ENCODE measurements around the gene IFRD2. TPM values are rescaled to one million over a fixed set of nuclear protein-coding genes. Genes with fewer than 3 reads are reported as not detected.

Gene IFRD2
- total RNA-seq, 1 donor from 2014 or later = 77.0 TPM

- H3K4me3 ChIP-seq = peak overlapping the region; percentile 95
- no peak for ATAC-seq
Observed at GRCh38 chr3:50339485-50340146, 47.4 kb upstream of the IFRD2 start.

DNA sequence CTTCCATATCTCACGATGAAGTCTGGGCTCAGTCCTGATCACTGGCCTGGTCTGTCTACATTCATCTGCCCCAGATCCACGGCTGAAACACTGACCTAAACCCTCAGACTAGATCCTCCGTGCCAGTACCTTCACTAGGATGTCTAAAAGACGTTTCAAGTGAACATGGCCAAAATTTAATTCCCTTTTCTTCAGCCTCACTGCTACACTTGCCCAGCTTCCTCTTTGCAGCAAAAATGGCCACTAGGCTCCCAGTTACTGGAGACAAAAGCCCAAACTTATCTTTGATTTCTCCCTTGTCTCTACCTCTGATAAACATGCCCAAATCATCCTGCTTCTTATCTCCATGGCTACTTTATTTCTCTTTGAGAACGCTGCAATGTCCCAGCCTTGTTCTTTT, 46.7 kb upstream of the IFRD2 start:
- no peak for TF ChIP-seq CTCF (IDR thresholded peaks at IDR 0.05)
- DNase-seq = no peak
- intact Hi-C loops (cut with DNase I) = no loop called here
- no peak for ATAC-seq
- peaks cover 56% of the 10 kb centered on the region for H3K4me1 ChIP-seq
- no peaks in the 10 kb centered on the region for H3K36me3 ChIP-seq
- peak overlapping the region; percentile 95 for H3K4me3 ChIP-seq
- H3K9me3 ChIP-seq = no peaks in the 10 kb centered on the region
- H3K27ac ChIP-seq = peak overlapping the region; percentile 96
- H3K27me3 ChIP-seq = no peaks in the 10 kb centered on the region

More at GRCh38 chr3:50339485-50340146, 47.4 kb upstream of the IFRD2 start:
- no peaks in the 10 kb centered on the region for H3K27me3 ChIP-seq
- intact Hi-C loops (cut with DNase I) = no loop called here
- no peaks in the 10 kb centered on the region for H3K9me3 ChIP-seq
- no peaks in the 10 kb centered on the region for H3K36me3 ChIP-seq
- TF ChIP-seq CTCF (IDR thresholded peaks at IDR 0.05) = no peak
- peak overlapping the region; percentile 96 for H3K27ac ChIP-seq
- peaks cover 50% of the 10 kb centered on the region for H3K4me1 ChIP-seq
- DNase-seq = no peak

- ATAC-seq (peak; percentile 90), DNase-seq (peak; percentile 100)
- no peaks in the 10 kb centered on the region for H3K9me3 ChIP-seq
- peaks cover 60% of the 10 kb centered on the region for H3K4me1 ChIP-seq
- no peaks in the 10 kb centered on the region for H3K27me3 ChIP-seq
- H3K36me3 ChIP-seq = no peaks in the 10 kb centered on the region
- intact Hi-C loops (cut with DNase I) = no loop called here
- H3K27ac ChIP-seq = peak overlapping the region; percentile 96
- H3K4me3 ChIP-seq = peak overlapping the region; percentile 95
- no peak for TF ChIP-seq CTCF (IDR thresholded peaks at IDR 0.05)
Observed at GRCh38 chr3:50337175-50337861, 45.1 kb upstream of the IFRD2 start.

DNA sequence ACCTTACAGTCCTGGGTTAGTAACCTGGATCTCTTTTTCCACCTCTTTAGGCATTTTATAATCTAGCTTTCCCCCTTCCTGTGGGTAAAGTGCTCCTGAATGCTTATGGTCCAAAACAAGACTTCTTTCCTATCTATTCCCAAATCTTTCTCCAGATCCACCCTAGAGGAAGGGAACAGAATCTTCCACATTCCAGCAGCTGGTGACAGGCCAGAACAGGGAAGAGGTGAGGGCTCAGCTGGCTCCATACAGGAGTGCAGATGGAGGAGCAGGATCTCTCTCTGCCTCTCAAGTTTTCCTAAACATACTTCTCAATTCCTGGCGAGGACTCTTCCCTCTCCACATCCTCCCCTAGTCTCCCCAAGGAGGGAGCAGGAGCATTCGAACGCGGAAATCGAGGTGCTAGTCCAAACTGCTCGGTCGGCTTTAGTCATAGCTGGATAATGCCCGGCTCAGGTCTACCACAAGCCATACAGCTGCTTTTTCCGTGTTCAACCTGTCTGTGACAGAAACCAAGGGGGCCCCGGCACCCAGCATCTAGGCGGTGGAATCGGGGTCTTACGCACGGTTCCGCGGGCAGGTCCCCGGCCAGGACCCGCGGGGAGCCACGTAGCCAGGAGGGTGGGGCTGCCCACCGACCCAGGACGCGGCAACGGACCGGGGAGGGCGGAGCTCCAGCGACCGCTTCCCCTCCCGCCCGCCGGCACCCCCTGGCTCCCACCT, 44.4 kb upstream of the IFRD2 start:
- Histone ChIP-seq H3K27ac (peak overlapping the region; percentile 96), H3K36me3 (peaks cover 3% of the 10 kb centered on the region), H3K4me1 (peaks cover 56% of the 10 kb centered on the region), H3K4me3 (peak overlapping the region; percentile 95), H3K9me3 (no peaks in the 10 kb centered on the region), H3K27me3 (no peaks in the 10 kb centered on the region)
- intact Hi-C loops (cut with DNase I) = no loop called here
- TF ChIP-seq CTCF (IDR thresholded peaks at IDR 0.05) = no peak
- ATAC-seq (no peak), DNase-seq (no peak)

DNA sequence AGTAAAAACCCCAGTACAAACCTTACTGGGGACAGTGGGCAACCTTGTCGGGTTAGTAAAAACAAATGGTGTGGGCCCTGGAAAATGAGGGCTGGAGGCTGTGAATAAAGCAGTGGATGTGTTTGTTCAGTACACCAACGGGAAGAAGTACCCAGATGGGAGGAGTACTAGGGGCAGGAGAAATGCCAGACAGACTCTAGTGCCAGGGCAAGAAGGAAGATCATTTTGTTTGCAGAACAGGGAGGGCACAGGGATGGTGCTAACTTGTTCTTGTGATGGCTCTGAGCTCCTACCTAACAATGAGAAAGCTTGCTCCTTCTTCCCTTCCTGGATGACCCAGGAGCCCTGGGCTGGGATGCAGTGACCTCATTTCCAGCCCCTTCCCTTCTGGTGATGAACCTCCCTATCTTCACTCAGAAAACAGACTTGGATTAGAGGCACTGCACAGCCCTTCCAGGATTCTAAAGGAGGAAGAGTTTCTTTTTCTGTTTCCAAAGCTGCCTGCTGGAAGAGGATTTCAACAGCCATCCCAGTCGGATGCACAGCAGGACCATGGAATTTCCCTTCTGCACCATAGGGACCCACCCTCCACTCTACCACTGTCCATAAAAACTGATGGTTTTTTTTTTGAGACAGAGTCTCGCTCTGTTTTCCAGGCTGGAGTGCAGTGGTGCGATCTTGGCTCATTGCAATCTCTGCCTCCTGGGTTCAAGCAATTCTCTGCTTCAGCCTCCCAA, 42.3 kb upstream of the IFRD2 start:
- H3K27ac ChIP-seq = peak overlapping the region; percentile 96
- DNase-seq = no peak
- intact Hi-C loops (cut with DNase I) = no loop called here
- no peak for TF ChIP-seq CTCF (IDR thresholded peaks at IDR 0.05)
- peak overlapping the region; percentile 95 for H3K4me3 ChIP-seq
- no peaks in the 10 kb centered on the region for H3K27me3 ChIP-seq
- no peaks in the 10 kb centered on the region for H3K9me3 ChIP-seq
- peaks cover 24% of the 10 kb centered on the region for H3K36me3 ChIP-seq
- no peak for ATAC-seq
- peaks cover 44% of the 10 kb centered on the region for H3K4me1 ChIP-seq

All from upper lobe of right lung (tissue), 1 donor.